Left ventricle myocardium inferior (tissue), 1 donor: Measurements from ENCODE around the gene TRIO. TPM values are rescaled to one million over a fixed set of nuclear protein-coding genes. Genes with fewer than 3 reads are reported as not detected.
A peak's percentile ranks its signal among the peaks of the same experiment; 100 is the strongest.

Experiments used
- DNase-seq: peaks from one replicate; pipeline ENCODE4 v3.0.0-alpha.2; 2020
- H3K27ac ChIP-seq: fragments of 200-600 bp; replicated peaks from 2 replicates; pipeline ENCODE4 v1.8.0; 2021
- H3K27me3 ChIP-seq: fragments of 200-600 bp; 2 replicates; pipeline ENCODE4 v1.8.0; 2021; ENCODE audit warnings: low read depth
- H3K36me3 ChIP-seq: fragments of 200-600 bp; 2 replicates; pipeline ENCODE4 v1.8.0; 2021
- H3K4me1 ChIP-seq: fragments of 200-600 bp; 2 replicates; pipeline ENCODE4 v1.8.0; 2021
- H3K4me3 ChIP-seq: fragments of 200-600 bp; 2 replicates; pipeline ENCODE4 v1.8.0; 2021; ENCODE audit warnings: mild to moderate bottlenecking, moderate library complexity
- H3K9me3 ChIP-seq: fragments of 200-600 bp; replicated peaks from 2 replicates; pipeline ENCODE4 v1.8.0; 2021
- intact Hi-C: fragments of 100-400 bp; cut with micrococcal nuclease; formaldehyde crosslinking; loops from one replicate; pipeline ENCODE4 v1.11.0; 2022
- total RNA-seq: library from RNA; stranded (reverse); fragmentation: NEBNext Ultra II Directional; extraction: Animal tissue kit (Norgen Biotek cat#: 25700); gene quantifications from one replicate; pipeline ENCODE4 v1.2.1, GENCODE V29; 2021
- TF ChIP-seq, protein P1 (sequence below): fragments of 200-600 bp; IDR thresholded peaks from 2 replicates; pipeline ENCODE4 v1.8.0; 2021; ENCODE audit warnings: antibody characterized with exemption, mild to moderate bottlenecking, borderline replicate concordance
- donor health status: DM: no; HTN: yes; CAD: no; lungs with severe emphysema.

The TRIO gene
- total RNA-seq, 1 donor from 2014 or later: 52.8 TPM

DNA sequence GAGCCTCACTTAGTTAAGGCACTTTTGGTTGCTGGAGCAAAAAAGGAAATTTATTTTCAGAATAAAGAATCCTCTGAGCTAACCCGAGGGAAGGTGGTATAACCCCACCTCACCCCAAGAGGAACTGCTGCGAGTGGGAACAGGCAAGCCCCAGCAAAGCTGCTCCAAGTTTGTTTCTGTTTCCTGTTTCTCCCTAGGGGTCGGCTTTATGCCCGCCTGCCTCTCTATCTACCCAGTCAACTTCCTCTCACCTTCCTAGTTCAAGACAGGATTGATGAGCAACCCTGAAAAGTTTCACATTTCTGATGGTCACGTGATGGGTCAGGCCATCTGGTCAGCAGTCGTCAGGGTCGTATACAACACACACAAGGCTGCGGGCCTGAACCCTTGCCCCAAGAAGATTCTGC, 31.1 kb downstream of the TRIO start:
- no peak for DNase-seq
- H3K4me1 ChIP-seq: peaks cover 74% of the 10 kb centered on the region
- H3K9me3 ChIP-seq: no peaks in the 10 kb centered on the region
- H3K36me3 ChIP-seq: no peaks in the 10 kb centered on the region
- H3K4me3 ChIP-seq: peak overlapping the region; percentile 5
- H3K27ac ChIP-seq: no peak overlapping the region
- no peaks in the 10 kb centered on the region for H3K27me3 ChIP-seq
- intact Hi-C loops: no loop called here
- TF ChIP-seq, protein P1, sequence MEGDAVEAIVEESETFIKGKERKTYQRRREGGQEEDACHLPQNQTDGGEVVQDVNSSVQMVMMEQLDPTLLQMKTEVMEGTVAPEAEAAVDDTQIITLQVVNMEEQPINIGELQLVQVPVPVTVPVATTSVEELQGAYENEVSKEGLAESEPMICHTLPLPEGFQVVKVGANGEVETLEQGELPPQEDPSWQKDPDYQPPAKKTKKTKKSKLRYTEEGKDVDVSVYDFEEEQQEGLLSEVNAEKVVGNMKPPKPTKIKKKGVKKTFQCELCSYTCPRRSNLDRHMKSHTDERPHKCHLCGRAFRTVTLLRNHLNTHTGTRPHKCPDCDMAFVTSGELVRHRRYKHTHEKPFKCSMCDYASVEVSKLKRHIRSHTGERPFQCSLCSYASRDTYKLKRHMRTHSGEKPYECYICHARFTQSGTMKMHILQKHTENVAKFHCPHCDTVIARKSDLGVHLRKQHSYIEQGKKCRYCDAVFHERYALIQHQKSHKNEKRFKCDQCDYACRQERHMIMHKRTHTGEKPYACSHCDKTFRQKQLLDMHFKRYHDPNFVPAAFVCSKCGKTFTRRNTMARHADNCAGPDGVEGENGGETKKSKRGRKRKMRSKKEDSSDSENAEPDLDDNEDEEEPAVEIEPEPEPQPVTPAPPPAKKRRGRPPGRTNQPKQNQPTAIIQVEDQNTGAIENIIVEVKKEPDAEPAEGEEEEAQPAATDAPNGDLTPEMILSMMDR: no peak

DNA sequence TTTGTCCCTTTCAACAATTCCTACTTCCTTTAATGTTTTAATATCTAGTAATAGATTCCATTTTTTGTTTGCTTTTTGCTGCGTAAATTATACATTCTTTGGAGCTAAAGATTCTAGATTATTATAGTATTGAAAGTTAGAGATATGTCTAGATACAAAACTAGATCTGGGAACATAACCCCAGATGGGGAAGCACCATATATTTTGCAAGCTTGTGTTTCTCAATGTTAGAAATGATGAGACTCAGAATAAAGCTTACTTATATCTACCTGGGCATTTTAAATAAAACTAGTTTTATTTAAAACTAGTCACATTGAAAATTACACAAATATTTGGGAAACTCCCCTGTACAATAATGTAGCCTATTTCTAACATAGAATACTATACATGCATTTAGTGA, 32.2 kb downstream of the TRIO start:
- Histone ChIP-seq H3K27me3 (no peaks in the 10 kb centered on the region), H3K27ac (no peak overlapping the region), H3K36me3 (no peaks in the 10 kb centered on the region), H3K4me3 (no peak overlapping the region), H3K9me3 (no peaks in the 10 kb centered on the region), H3K4me1 (peaks cover 71% of the 10 kb centered on the region)
- no peak for DNase-seq
- TF ChIP-seq, protein P1: no peak
- intact Hi-C loops: no loop called here

- TF ChIP-seq, protein P1: no peak
- Histone ChIP-seq H3K4me1 (peaks cover 69% of the 10 kb centered on the region), H3K36me3 (no peaks in the 10 kb centered on the region), H3K27me3 (no peaks in the 10 kb centered on the region), H3K9me3 (no peaks in the 10 kb centered on the region), H3K27ac (no peak overlapping the region), H3K4me3 (no peak overlapping the region)
- DNase-seq: no peak
- intact Hi-C loops: no loop called here
These were observed 33.7 kb downstream of the TRIO start for GRCh38 chr5:14176888-14177287.

DNA sequence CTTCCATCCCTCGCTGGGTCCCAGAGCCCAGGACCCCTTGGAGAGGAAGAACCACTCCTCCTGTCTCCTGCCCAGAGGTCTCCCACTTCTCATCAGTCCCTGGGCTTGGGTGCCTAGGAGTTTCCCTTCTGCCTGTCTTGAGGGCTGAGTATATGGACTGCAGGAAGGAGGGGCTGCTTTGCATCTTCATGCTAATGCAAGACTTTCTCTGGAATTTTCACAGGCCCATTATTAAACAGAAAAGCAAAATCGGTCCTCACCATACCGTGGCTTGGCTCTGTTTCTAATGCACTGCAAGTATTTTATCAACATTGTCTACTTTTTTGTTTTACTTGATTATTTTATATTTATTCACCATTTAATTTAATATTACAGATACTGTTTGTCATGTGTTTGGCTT, 34.5 kb downstream of the TRIO start:
- TF ChIP-seq, protein P1: no peak
- Histone ChIP-seq H3K36me3 (no peaks in the 10 kb centered on the region), H3K27ac (no peak overlapping the region), H3K9me3 (no peaks in the 10 kb centered on the region), H3K4me3 (no peak overlapping the region), H3K27me3 (no peaks in the 10 kb centered on the region), H3K4me1 (peaks cover 69% of the 10 kb centered on the region)
- intact Hi-C loops: no loop called here
- no peak for DNase-seq

DNA sequence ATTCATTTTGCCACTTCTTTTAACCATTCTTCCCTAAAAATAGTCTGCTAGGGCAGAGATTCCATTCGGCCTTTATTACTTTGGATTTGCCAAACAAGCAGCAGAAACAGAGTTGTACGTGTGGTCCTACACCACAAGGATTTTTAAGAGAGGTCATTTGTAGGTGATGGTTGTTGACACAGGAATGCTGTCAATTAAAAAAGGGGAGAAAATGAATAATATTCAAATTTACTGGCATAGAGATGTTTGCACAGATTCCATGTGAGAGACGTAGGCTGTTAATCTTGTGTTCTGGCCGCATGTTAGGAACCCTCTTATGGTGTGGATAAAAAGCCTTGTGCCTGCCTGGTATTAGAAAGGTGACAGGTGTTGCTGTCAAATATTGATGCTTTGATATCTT, 34.9 kb downstream of the TRIO start:
- Histone ChIP-seq H3K4me1 (peaks cover 69% of the 10 kb centered on the region), H3K27me3 (no peaks in the 10 kb centered on the region), H3K36me3 (no peaks in the 10 kb centered on the region), H3K4me3 (no peak overlapping the region), H3K9me3 (no peaks in the 10 kb centered on the region), H3K27ac (peak overlapping the region; percentile 25)
- TF ChIP-seq, protein P1: no peak
- intact Hi-C loops: no loop called here
- DNase-seq: no peak
